ENCODE results near the gene IL17RB.

DNA sequence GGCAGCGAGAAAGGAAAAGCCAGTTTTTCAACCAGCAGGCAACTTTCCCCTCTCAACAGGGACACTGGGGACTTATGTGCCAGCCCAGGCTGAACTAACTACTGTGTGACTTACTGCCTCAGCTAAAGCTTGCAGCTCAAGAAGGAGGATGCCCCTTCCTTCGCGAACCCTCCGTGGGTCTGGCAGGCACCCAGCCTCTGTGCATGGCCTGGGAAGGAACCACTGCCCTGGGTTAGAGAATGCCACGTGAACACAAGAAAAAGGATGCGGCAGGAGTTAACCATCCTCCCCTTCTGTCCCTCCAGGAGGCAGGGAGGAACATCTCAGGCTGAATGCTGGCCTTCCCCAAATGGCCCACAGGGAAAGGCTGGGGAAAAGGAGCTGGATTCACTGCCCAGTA lies 29.2 kb upstream of the IL17RB start:
- TF ChIP-seq, protein P1, sequence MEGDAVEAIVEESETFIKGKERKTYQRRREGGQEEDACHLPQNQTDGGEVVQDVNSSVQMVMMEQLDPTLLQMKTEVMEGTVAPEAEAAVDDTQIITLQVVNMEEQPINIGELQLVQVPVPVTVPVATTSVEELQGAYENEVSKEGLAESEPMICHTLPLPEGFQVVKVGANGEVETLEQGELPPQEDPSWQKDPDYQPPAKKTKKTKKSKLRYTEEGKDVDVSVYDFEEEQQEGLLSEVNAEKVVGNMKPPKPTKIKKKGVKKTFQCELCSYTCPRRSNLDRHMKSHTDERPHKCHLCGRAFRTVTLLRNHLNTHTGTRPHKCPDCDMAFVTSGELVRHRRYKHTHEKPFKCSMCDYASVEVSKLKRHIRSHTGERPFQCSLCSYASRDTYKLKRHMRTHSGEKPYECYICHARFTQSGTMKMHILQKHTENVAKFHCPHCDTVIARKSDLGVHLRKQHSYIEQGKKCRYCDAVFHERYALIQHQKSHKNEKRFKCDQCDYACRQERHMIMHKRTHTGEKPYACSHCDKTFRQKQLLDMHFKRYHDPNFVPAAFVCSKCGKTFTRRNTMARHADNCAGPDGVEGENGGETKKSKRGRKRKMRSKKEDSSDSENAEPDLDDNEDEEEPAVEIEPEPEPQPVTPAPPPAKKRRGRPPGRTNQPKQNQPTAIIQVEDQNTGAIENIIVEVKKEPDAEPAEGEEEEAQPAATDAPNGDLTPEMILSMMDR (IDR thresholded peaks at IDR 0.05; ENCODE audit: low read depth, low read length, poor library complexity, severe bottlenecking) = no peak
- no peak for TF ChIP-seq EZH2phosphoT487 (IDR thresholded peaks at IDR 0.05; ENCODE audit: borderline replicate concordance, low read length)

Data from DOHH2 (cell line).